Activated T-cell treated with anti-CD3 and anti-CD28 coated beads, Interleukin-2, amount 50 U/mL, for 72 hours (primary cell): ENCODE results near the gene PTN. TPM values are rescaled to one million over a fixed set of nuclear protein-coding genes. Genes with fewer than 3 reads are reported as not detected.

Experiments
- ATAC-seq, 2 donors: fragments of 150-1000 bp; cut with Tn5 transposase; replicated peaks in 1 of 2; 2 replicates each; pipeline ENCODE4 v1.10.0; 2021; ENCODE audit warnings: moderate library complexity in 2 of 2, mild to moderate bottlenecking in 1 of 2
- DNase-seq, 2 donors: peaks; one replicate each; pipeline ENCODE4 v3.0.0; 2021 to 2022; ENCODE audit warnings: mixed read lengths in 1 of 2
- H3K27ac Mint-ChIP-seq: one replicate; pipeline ENCODE4 v1.8.0; 2022; ENCODE audit warnings: mild to moderate bottlenecking, moderate library complexity, mixed read lengths
- H3K27me3 Mint-ChIP-seq: one replicate; pipeline ENCODE4 v1.8.0; 2022; ENCODE audit warnings: low read depth, mixed read lengths
- H3K36me3 Mint-ChIP-seq, 2 donors: one replicate each; pipeline ENCODE4 v1.8.0; 2022; ENCODE audit warnings: mixed read lengths in 2 of 2, mild to moderate bottlenecking in 1 of 2; ENCODE audit not compliant: insufficient read depth in 2 of 2
- H3K4me1 Mint-ChIP-seq: one replicate; pipeline ENCODE4 v1.8.0; 2022; ENCODE audit warnings: low read depth, mixed read lengths
- H3K4me3 Mint-ChIP-seq, 2 donors: one replicate each; pipeline ENCODE4 v1.8.0; 2022; ENCODE audit warnings: mild to moderate bottlenecking in 2 of 2, mixed read lengths in 2 of 2, moderate library complexity in 2 of 2
- H3K9me3 Mint-ChIP-seq, 2 donors: one replicate each; pipeline ENCODE4 v1.8.0; 2022; ENCODE audit warnings: mixed read lengths in 2 of 2
- total RNA-seq, 2 donors: library from RNA; stranded (reverse); gene quantifications; one replicate each; pipeline ENCODE4 v1.2.3, GENCODE V29; 2022

Gene PTN
- total RNA-seq, 2 donors from 2014 or later = not detected

GRCh38 chr7:137345799-137346449, 2.4 kb upstream of the PTN start:
- DNase-seq = no peak
- H3K36me3 Mint-ChIP-seq = no peaks in the 10 kb centered on the region
- no peak overlapping the region for H3K4me3 Mint-ChIP-seq
- H3K27ac Mint-ChIP-seq = no peak overlapping the region
- H3K9me3 Mint-ChIP-seq = no peaks in the 10 kb centered on the region
- no peaks in the 10 kb centered on the region for H3K4me1 Mint-ChIP-seq
- no peak for ATAC-seq
- H3K27me3 Mint-ChIP-seq = peaks cover 9% of the 10 kb centered on the region

- Mint-ChIP-seq H3K36me3 (no peaks in the 10 kb centered on the region), H3K27ac (no peak overlapping the region), H3K4me3 (no peak overlapping the region), H3K9me3 (no peaks in the 10 kb centered on the region), H3K27me3 (peaks cover 9% of the 10 kb centered on the region), H3K4me1 (no peaks in the 10 kb centered on the region)
- DNase-seq (no peak), ATAC-seq (no peak)
Measured at GRCh38 chr7:137342828-137343261, 688 bp downstream of the PTN start.

GRCh38 chr7:137342265-137342664, 1.3 kb downstream of the PTN start:
- peaks cover 9% of the 10 kb centered on the region for H3K27me3 Mint-ChIP-seq
- H3K4me3 Mint-ChIP-seq = no peak overlapping the region
- DNase-seq = no peak
- H3K36me3 Mint-ChIP-seq = no peaks in the 10 kb centered on the region
- H3K9me3 Mint-ChIP-seq = peaks cover 0 to 2% of the 10 kb centered on the region in 2 donors
- H3K27ac Mint-ChIP-seq = no peak overlapping the region
- H3K4me1 Mint-ChIP-seq = no peaks in the 10 kb centered on the region
- ATAC-seq = no peak

- Mint-ChIP-seq H3K27ac (no peak overlapping the region), H3K27me3 (no peaks in the 10 kb centered on the region), H3K4me1 (no peaks in the 10 kb centered on the region), H3K4me3 (no peak overlapping the region), H3K36me3 (no peaks in the 10 kb centered on the region), H3K9me3 (peaks cover 2 to 4% of the 10 kb centered on the region in 2 donors)
- DNase-seq (no peak), ATAC-seq (no peak)
Measured at GRCh38 chr7:137337902-137338301, 5.6 kb downstream of the PTN start.

- Mint-ChIP-seq H3K4me1 (no peaks in the 10 kb centered on the region), H3K9me3 (peaks cover 2 to 5% of the 10 kb centered on the region in 2 donors), H3K27ac (no peak overlapping the region), H3K27me3 (no peaks in the 10 kb centered on the region), H3K4me3 (no peak overlapping the region), H3K36me3 (no peaks in the 10 kb centered on the region)
- ATAC-seq (no peak), DNase-seq (no peak)
Measured at GRCh38 chr7:137335814-137336213, 7.7 kb downstream of the PTN start.

GRCh38 chr7:137331378-137331777, 12.2 kb downstream of the PTN start:
- DNase-seq = no peak
- Mint-ChIP-seq H3K27ac (no peak overlapping the region), H3K9me3 (peaks cover 2 to 8% of the 10 kb centered on the region in 2 donors), H3K36me3 (no peaks in the 10 kb centered on the region), H3K4me3 (no peak overlapping the region), H3K4me1 (no peaks in the 10 kb centered on the region), H3K27me3 (no peaks in the 10 kb centered on the region)
- no peak for ATAC-seq

GRCh38 chr7:137329411-137329810, 14.1 kb downstream of the PTN start:
- H3K27ac Mint-ChIP-seq = no peak overlapping the region
- H3K4me1 Mint-ChIP-seq = no peaks in the 10 kb centered on the region
- H3K4me3 Mint-ChIP-seq = no peak overlapping the region
- peaks cover 2 to 10% of the 10 kb centered on the region in 2 donors for H3K9me3 Mint-ChIP-seq
- no peak for DNase-seq
- H3K27me3 Mint-ChIP-seq = no peaks in the 10 kb centered on the region
- H3K36me3 Mint-ChIP-seq = no peaks in the 10 kb centered on the region
- no peak for ATAC-seq

GRCh38 chr7:137328373-137329120, 15.0 kb downstream of the PTN start:
- H3K36me3 Mint-ChIP-seq = no peaks in the 10 kb centered on the region
- no peak for ATAC-seq
- H3K4me1 Mint-ChIP-seq = no peaks in the 10 kb centered on the region
- H3K27ac Mint-ChIP-seq = no peak overlapping the region
- no peak for DNase-seq
- H3K27me3 Mint-ChIP-seq = no peaks in the 10 kb centered on the region
- no peak overlapping the region for H3K4me3 Mint-ChIP-seq
- peaks cover 2 to 10% of the 10 kb centered on the region in 2 donors for H3K9me3 Mint-ChIP-seq

- DNase-seq = no peak
- Mint-ChIP-seq H3K27me3 (no peaks in the 10 kb centered on the region), H3K4me3 (no peak overlapping the region), H3K4me1 (no peaks in the 10 kb centered on the region), H3K36me3 (no peaks in the 10 kb centered on the region), H3K9me3 (peaks cover 0 to 8% of the 10 kb centered on the region in 2 donors), H3K27ac (no peak overlapping the region)
- ATAC-seq = no peak
Measured at GRCh38 chr7:137325927-137326326, 17.6 kb downstream of the PTN start.

- H3K9me3 Mint-ChIP-seq = peaks cover 0 to 7% of the 10 kb centered on the region in 2 donors
- no peak overlapping the region for H3K27ac Mint-ChIP-seq
- H3K27me3 Mint-ChIP-seq = no peaks in the 10 kb centered on the region
- H3K4me1 Mint-ChIP-seq = no peaks in the 10 kb centered on the region
- DNase-seq (no peak), ATAC-seq (no peak)
- H3K4me3 Mint-ChIP-seq = no peak overlapping the region
- no peaks in the 10 kb centered on the region for H3K36me3 Mint-ChIP-seq
Measured at GRCh38 chr7:137324796-137325696, 18.5 kb downstream of the PTN start.

GRCh38 chr7:137316648-137317353, 26.7 kb downstream of the PTN start:
- Mint-ChIP-seq H3K36me3 (no peaks in the 10 kb centered on the region), H3K4me1 (no peaks in the 10 kb centered on the region), H3K27me3 (no peaks in the 10 kb centered on the region), H3K9me3 (peaks cover 0 to 2% of the 10 kb centered on the region in 2 donors), H3K4me3 (no peak overlapping the region), H3K27ac (no peak overlapping the region)
- DNase-seq (no peak), ATAC-seq (no peak)

- H3K27me3 Mint-ChIP-seq = no peaks in the 10 kb centered on the region
- H3K4me3 Mint-ChIP-seq = no peak overlapping the region
- no peak for DNase-seq
- peaks cover 0 to 2% of the 10 kb centered on the region in 2 donors for H3K9me3 Mint-ChIP-seq
- ATAC-seq = no peak
- no peaks in the 10 kb centered on the region for H3K4me1 Mint-ChIP-seq
- no peaks in the 10 kb centered on the region for H3K36me3 Mint-ChIP-seq
- no peak overlapping the region for H3K27ac Mint-ChIP-seq
Measured at GRCh38 chr7:137313201-137313600, 30.3 kb downstream of the PTN start.
